Tibial nerve (tissue), 4 donors: ENCODE measurements around the gene GDF10. TPM values are rescaled to one million over a fixed set of nuclear protein-coding genes. Genes with fewer than 3 reads are reported as not detected.

ENCODE experiments used
- DNase-seq, 2 donors: peaks; one replicate each; pipeline ENCODE4 v3.0.0-alpha.2; 2019; ENCODE audit warnings: low spot score in 2 of 2
- H3K27ac ChIP-seq, 4 donors: fragments of 200-600 bp; sonication (generic) in 3 of 4; one replicate each; pipeline ENCODE4 v1.5.1; 2017 to 2019; ENCODE audit warnings: mild to moderate bottlenecking in 1 of 4
- H3K27me3 ChIP-seq, 2 donors: fragments of 200-600 bp; sonication (generic) in 1 of 2; one replicate each; pipeline versions ENCODE4 v1.5.1 to v1.6.0; 2017 to 2019
- H3K36me3 ChIP-seq, 3 donors: fragments of 200-600 bp; sonication (generic); one replicate each; pipeline ENCODE4 v1.5.1; 2018 to 2019
- H3K4me1 ChIP-seq, 4 donors: fragments of 200-600 bp; sonication (generic) in 3 of 4; one replicate each; pipeline ENCODE4 v1.5.1; 2017 to 2019
- H3K4me3 ChIP-seq, 4 donors: fragments of 200-600 bp; sonication (generic) in 3 of 4; one replicate each; pipeline ENCODE4 v1.5.1; 2017 to 2019; ENCODE audit warnings: mild to moderate bottlenecking in 1 of 4, moderate library complexity in 1 of 4
- H3K9me3 ChIP-seq, 4 donors: fragments of 200-600 bp; sonication (generic) in 3 of 4; one replicate each; pipeline ENCODE4 v1.5.1; 2017 to 2019
- EP300 ChIP-seq, 2 donors: sonication (generic); formaldehyde crosslinking; IDR thresholded peaks; one replicate each; pipeline ENCODE4 v1.6.1; 2017; ENCODE audit warnings: antibody characterized with exemption in 2 of 2, mild to moderate bottlenecking in 1 of 2
- POLR2A ChIP-seq, 2 donors: fragments of 450-650 bp; IDR thresholded peaks; one replicate each; pipeline ENCODE4 v1.6.1; 2017; ENCODE audit warnings: antibody characterized with exemption in 2 of 2, mild to moderate bottlenecking in 2 of 2, moderate library complexity in 2 of 2
- WGBS, 2 donors: methylation state at CpG; one replicate each; pipeline ENCODE4 v1.1.5; 2018; 5-methylcytosine and 5-hydroxymethylcytosine counted together
- total RNA-seq, 4 donors: library from RNA; depleted of rRNA; stranded (reverse); fragments of >200 nt; gene quantifications; one replicate each; pipeline ENCODE4 v1.1.0, GENCODE V29; 2016
- TF ChIP-seq, protein P1 (sequence below), 5 experiments: fragments of 200-600 bp in 3 of 5; fragments of 450-650 bp in 2 of 5; sonication (generic) in 3 of 5; IDR thresholded peaks; one replicate each; pipeline ENCODE4 v1.5.1; 2016 to 2019; ENCODE audit warnings: antibody characterized with exemption in 5 of 5, mild to moderate bottlenecking in 3 of 5, moderate library complexity in 2 of 5

GDF10 gene
- total RNA-seq, 4 donors from 2014 or later, result 10.2 to 48.2 (median 22.9) TPM

DNA sequence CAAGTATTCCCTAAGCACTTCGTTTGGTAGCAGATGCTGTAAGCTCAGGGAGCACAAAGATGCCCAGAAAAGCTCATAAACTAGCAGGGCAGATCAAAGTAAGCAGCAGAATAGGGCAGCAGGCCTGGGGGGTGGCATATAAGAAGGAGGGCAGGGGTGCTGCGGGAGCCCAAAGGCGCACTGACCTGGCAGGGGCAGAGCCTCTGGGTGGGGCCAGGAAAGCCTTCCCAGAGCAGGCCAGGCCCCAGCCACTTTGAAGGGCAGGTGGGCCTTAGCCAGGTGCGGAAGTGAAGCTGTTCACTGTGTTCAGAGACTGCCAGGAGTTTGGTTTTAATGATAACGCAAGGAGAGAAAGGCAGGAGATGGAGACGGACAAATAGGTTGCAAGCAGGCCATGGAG lies 3.9 kb downstream of the GDF10 start:
- no peaks in the 10 kb centered on the region for H3K36me3 ChIP-seq
- H3K27me3 ChIP-seq, result peaks cover 0 to 22% of the 10 kb centered on the region in 2 donors
- WGBS, 2 donors, result 85 to 87% methylated on average over 6 of the region's 6 CpGs
- TF ChIP-seq, protein P1, sequence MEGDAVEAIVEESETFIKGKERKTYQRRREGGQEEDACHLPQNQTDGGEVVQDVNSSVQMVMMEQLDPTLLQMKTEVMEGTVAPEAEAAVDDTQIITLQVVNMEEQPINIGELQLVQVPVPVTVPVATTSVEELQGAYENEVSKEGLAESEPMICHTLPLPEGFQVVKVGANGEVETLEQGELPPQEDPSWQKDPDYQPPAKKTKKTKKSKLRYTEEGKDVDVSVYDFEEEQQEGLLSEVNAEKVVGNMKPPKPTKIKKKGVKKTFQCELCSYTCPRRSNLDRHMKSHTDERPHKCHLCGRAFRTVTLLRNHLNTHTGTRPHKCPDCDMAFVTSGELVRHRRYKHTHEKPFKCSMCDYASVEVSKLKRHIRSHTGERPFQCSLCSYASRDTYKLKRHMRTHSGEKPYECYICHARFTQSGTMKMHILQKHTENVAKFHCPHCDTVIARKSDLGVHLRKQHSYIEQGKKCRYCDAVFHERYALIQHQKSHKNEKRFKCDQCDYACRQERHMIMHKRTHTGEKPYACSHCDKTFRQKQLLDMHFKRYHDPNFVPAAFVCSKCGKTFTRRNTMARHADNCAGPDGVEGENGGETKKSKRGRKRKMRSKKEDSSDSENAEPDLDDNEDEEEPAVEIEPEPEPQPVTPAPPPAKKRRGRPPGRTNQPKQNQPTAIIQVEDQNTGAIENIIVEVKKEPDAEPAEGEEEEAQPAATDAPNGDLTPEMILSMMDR (IDR thresholded peaks at IDR 0.05), result no peak
- no peaks in the 10 kb centered on the region for H3K9me3 ChIP-seq
- H3K4me1 ChIP-seq, result peaks cover 0 to 25% (median 9%) of the 10 kb centered on the region in 4 donors
- H3K27ac ChIP-seq, result no peak overlapping the region
- no peak overlapping the region for H3K4me3 ChIP-seq
- no peak for DNase-seq

DNA sequence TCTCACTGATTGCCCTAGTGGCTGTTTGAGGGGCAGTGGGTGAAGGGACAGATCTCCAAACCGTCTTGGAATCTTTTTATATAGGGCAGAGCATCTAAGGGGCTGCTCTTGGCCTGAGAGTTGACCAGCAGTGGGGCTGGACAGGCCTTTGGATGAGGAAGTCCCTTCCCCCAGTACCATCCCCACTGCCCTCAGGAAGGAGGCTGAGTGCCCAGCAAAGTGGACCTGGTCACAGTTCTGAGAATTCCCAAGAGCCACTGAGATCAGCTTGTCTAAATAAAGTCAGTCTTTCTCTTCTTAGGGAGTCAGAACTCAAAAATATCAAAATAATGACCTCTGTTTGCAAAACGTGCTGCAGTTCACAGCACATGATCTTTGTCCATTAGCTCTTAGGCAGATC lies 5.6 kb downstream of the GDF10 start:
- Histone ChIP-seq H3K4me3 (no peak overlapping the region), H3K27me3 (peaks cover 0 to 19% of the 10 kb centered on the region in 2 donors), H3K4me1 (peaks cover 0 to 9% (median 5%) of the 10 kb centered on the region in 4 donors), H3K9me3 (no peaks in the 10 kb centered on the region), H3K27ac (no peak overlapping the region), H3K36me3 (peaks cover 0 to 6% (median 0%) of the 10 kb centered on the region in 3 donors)
- WGBS, 2 donors, result 26 to 54% methylated on average over 2 of the region's 2 CpGs
- no peak for TF ChIP-seq EP300 (IDR thresholded peaks at IDR 0.05)
- no peak for TF ChIP-seq POLR2A (IDR thresholded peaks at IDR 0.05)
- TF ChIP-seq, protein P1 (IDR thresholded peaks at IDR 0.05), result no peak
- DNase-seq, result no peak

DNA sequence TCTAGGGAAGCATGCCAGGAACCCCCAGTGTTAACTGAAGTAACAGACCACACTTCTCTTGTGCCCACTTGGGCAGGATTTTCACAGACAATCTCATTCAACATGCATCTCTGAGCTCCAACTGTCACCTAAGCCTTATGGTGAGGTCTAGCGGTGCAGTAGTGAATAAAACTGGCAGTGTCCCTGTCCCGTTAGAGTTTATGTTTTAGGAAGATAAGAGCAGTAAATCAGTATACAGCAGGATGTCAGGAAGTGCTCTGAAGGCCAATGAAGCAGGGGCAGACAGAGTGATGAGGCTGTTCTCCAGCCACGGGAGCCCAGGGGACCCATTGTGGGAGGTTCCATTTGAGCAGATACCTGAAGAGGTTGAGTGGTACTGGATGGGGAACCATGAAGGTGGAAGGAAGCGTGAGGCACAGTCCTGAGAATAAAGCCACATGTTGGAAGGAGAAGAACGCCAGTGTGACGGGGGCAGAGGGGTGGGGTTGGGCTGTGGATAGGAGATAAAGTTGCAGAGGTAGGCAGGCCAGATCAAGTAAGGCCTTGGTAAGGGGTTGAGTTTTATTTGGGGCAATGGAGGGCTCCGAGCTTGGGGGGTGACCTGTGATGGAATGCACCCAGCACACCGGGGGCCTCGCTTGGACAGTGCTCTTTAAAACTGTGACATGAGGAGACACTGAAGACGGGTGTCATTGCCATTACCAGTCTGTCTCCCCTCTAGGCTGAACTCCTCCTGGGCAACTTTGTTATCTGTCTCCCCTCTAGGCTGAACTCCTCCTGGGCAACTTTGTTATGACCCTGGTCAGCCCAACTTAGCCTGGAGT lies 6.6 kb downstream of the GDF10 start:
- TF ChIP-seq EP300 (IDR thresholded peaks at IDR 0.05) (no peak), POLR2A (IDR thresholded peaks at IDR 0.05) (no peak)
- TF ChIP-seq, protein P1 (IDR thresholded peaks at IDR 0.05), result no peak
- DNase-seq, result no peak
- H3K27me3 ChIP-seq, result peaks cover 0 to 10% of the 10 kb centered on the region in 2 donors
- no peak overlapping the region for H3K4me3 ChIP-seq
- no peak overlapping the region for H3K27ac ChIP-seq
- peaks cover 0 to 3% (median 0%) of the 10 kb centered on the region in 4 donors for H3K4me1 ChIP-seq
- no peaks in the 10 kb centered on the region for H3K9me3 ChIP-seq
- peaks cover 0 to 6% (median 0%) of the 10 kb centered on the region in 3 donors for H3K36me3 ChIP-seq
- WGBS, 2 donors, result 75 to 81% methylated on average over 10 of the region's 10 CpGs

DNA sequence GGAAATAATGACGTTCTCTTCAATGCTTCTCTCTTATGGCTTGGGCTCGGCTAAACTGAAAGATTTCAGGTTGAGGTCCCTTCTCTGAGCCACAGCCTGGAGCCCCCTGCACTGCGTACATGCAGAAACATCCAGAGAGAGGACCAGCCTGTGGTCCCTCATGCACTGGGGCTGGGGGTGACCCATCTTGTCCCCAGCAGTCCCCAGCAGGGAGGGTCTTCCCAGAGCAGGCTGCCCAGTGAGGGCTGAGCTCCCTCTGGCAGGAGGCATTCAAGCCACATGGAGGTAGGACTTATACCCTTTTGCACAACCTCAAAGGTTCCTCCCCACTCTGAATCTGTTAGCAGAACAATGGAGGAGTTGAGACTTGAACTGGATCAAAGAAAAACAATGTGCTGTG lies 7.4 kb downstream of the GDF10 start:
- DNase-seq, result no peak

DNA sequence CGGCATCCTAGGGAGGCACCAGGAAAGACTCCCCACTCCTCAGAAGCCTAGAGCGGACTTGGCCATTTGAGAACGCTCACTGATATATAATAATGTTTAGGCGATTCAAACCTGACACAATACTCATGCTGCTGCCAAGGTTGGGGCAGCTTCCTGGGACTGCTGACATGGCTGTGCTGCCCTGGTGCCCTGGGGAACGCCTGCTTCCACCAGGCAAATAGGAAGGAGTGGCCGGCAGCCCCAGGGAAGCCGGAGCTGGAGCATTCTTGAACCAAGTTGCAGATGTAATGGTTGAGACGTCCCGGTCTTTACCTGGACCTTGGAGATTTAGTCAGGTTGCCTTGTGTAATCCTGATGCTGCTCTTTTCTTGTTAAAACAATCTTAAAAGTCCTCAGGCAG lies 8.8 kb downstream of the GDF10 start:
- H3K36me3 ChIP-seq, result peaks cover 0 to 6% (median 0%) of the 10 kb centered on the region in 3 donors
- H3K9me3 ChIP-seq, result no peaks in the 10 kb centered on the region
- no peak overlapping the region for H3K27ac ChIP-seq
- 72 to 74% methylated on average over 9 of the region's 9 CpGs for WGBS, 2 donors
- H3K27me3 ChIP-seq, result no peaks in the 10 kb centered on the region
- peaks cover 0 to 10% (median 0%) of the 10 kb centered on the region in 4 donors for H3K4me1 ChIP-seq
- no peak for DNase-seq
- no peak overlapping the region for H3K4me3 ChIP-seq
- no peak for TF ChIP-seq EP300 (IDR thresholded peaks at IDR 0.05)
- TF ChIP-seq, protein P1 (IDR thresholded peaks at IDR 0.05), result no peak
- TF ChIP-seq POLR2A (IDR thresholded peaks at IDR 0.05), result no peak

More for the DNA sequence above, 7.4 kb downstream of the GDF10 start:
- 64 to 74% methylated on average over 3 of the region's 3 CpGs for WGBS, 2 donors
- Histone ChIP-seq H3K27ac (no peak overlapping the region), H3K4me3 (no peak overlapping the region), H3K36me3 (peaks cover 0 to 6% (median 0%) of the 10 kb centered on the region in 3 donors), H3K27me3 (peaks cover 0 to 2% of the 10 kb centered on the region in 2 donors), H3K4me1 (peaks cover 0 to 10% (median 0%) of the 10 kb centered on the region in 4 donors), H3K9me3 (no peaks in the 10 kb centered on the region)
- TF ChIP-seq, protein P1 (IDR thresholded peaks at IDR 0.05), result no peak
- no peak for TF ChIP-seq POLR2A (IDR thresholded peaks at IDR 0.05)
- TF ChIP-seq EP300 (IDR thresholded peaks at IDR 0.05), result no peak
